ENCODE results near the gene CUX1.
"Not testable (repeated sequence)": the region's sequence is repeated elsewhere in the genome, so short reads cannot be mapped to it uniquely, and the experiment has no call there.

The CUX1 gene

GRCh38 chr7:102175423-102176170 lies 358.2 kb downstream of the CUX1 start:
- TF ChIP-seq SPI1 (IDR thresholded peaks at IDR 0.05; ENCODE audit: low read depth, low read length) = no peak
- no peak for TF ChIP-seq TAF1 (IDR thresholded peaks at IDR 0.05; ENCODE audit: low read depth, low read length)
- no peak for TF ChIP-seq POU2F2 (IDR thresholded peaks at IDR 0.05; ENCODE audit: low read depth, low read length)
- no peak for TF ChIP-seq PAX5 (IDR thresholded peaks at IDR 0.05; ENCODE audit: insufficient read depth, low read length, severe bottlenecking)
- TF ChIP-seq POLR2AphosphoS5 (IDR thresholded peaks at IDR 0.05; ENCODE audit: low read depth, low read length) = no peak
- TF ChIP-seq POLR2A (IDR thresholded peaks at IDR 0.05; ENCODE audit: low read depth, low read length) = no peak
- DNase-seq (ENCODE audit: insufficient read length, low spot score) (no peak), FAIRE-seq (no peak)

GRCh38 chr7:102178410-102178809 lies 361.0 kb downstream of the CUX1 start:
- DNase-seq (ENCODE audit: insufficient read length, low spot score) (no peak), FAIRE-seq (no peak)
- TF ChIP-seq POU2F2 (IDR thresholded peaks at IDR 0.05; ENCODE audit: low read depth, low read length) (no peak), POLR2A (IDR thresholded peaks at IDR 0.05; ENCODE audit: low read depth, low read length) (no peak), TAF1 (IDR thresholded peaks at IDR 0.05; ENCODE audit: low read depth, low read length) (no peak), PAX5 (IDR thresholded peaks at IDR 0.05; ENCODE audit: insufficient read depth, low read length, severe bottlenecking) (no peak), POLR2AphosphoS5 (IDR thresholded peaks at IDR 0.05; ENCODE audit: low read depth, low read length) (no peak), SPI1 (IDR thresholded peaks at IDR 0.05; ENCODE audit: low read depth, low read length) (no peak)

DNA sequence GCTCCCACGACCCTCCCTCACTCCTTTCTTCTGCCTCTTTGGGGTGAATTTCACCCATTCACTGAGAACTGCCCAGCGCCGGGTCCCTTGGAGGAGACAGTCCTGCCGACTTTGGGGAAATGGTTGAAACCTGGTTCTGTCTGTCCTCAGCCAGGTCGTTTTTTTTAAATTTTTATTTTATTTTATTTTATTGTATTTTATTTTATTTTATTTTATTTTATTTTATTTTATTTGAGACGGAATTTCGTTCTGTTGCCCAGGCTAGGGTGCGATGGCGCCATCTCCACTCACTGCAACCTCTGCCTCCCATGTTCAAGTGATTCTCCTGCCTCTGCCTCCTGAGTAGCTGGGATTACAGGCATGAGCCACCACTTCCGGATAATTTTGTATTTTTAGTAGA lies 363.3 kb downstream of the CUX1 start:
- TF ChIP-seq POLR2AphosphoS5 (IDR thresholded peaks at IDR 0.05; ENCODE audit: low read depth, low read length) (no peak), TAF1 (IDR thresholded peaks at IDR 0.05; ENCODE audit: low read depth, low read length) (no peak), PAX5 (IDR thresholded peaks at IDR 0.05; ENCODE audit: insufficient read depth, low read length, severe bottlenecking) (no peak), POLR2A (IDR thresholded peaks at IDR 0.05; ENCODE audit: low read depth, low read length) (no peak), POU2F2 (IDR thresholded peaks at IDR 0.05; ENCODE audit: low read depth, low read length) (no peak), SPI1 (IDR thresholded peaks at IDR 0.05; ENCODE audit: low read depth, low read length) (no peak)
- FAIRE-seq (no peak), DNase-seq (ENCODE audit: insufficient read length, low spot score) (no peak)

DNA sequence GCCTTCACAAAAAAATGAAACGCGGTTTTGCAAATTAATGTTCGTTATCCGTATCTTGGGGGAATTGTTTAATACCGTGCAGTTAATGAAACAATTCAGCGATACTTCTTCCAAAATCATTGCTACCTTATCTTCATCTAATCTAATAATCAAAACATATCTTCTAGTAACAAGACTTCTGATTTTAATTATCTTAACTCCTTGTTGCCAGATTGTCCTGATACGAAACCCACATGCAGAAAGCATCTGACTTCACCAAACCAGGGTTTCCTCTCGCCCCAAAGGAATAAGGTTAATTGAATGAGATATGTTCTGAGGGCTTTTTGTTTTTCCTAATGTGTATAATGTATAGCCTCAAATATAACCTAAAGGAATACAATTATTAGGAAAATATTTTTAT lies 364.1 kb downstream of the CUX1 start:
- FAIRE-seq (peak; percentile 28), DNase-seq (ENCODE audit: insufficient read length, low spot score) (no peak)
- TF ChIP-seq PAX5 (IDR thresholded peaks at IDR 0.05; ENCODE audit: insufficient read depth, low read length, severe bottlenecking) = no peak
- no peak for TF ChIP-seq TAF1 (IDR thresholded peaks at IDR 0.05; ENCODE audit: low read depth, low read length)
- no peak for TF ChIP-seq POLR2AphosphoS5 (IDR thresholded peaks at IDR 0.05; ENCODE audit: low read depth, low read length)
- TF ChIP-seq SPI1 (IDR thresholded peaks at IDR 0.05; ENCODE audit: low read depth, low read length) = no peak
- TF ChIP-seq POLR2A (IDR thresholded peaks at IDR 0.05; ENCODE audit: low read depth, low read length) = no peak

DNA sequence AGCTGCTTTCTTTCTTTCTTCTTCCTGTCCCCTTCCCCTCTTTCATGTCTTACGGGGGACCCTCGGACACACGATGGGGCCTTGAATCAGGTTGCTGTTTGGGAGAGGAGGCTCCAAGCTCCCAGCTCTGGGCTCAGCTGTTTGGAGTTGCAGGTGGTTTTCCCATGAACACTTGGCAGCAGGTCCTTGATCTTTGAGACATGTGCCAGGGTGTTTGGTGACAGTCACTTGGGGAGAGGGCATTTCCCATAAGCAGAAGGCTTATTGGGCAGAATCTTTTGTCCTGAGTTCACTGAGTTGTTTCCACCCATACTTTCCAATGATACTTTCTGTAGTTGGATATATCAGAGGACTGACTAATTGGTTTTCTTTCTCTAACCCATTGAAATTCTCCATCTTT lies 364.6 kb downstream of the CUX1 start:
- TF ChIP-seq POLR2A (IDR thresholded peaks at IDR 0.05; ENCODE audit: low read depth, low read length) = no peak
- no peak for TF ChIP-seq TAF1 (IDR thresholded peaks at IDR 0.05; ENCODE audit: low read depth, low read length)
- no peak for TF ChIP-seq PAX5 (IDR thresholded peaks at IDR 0.05; ENCODE audit: insufficient read depth, low read length, severe bottlenecking)
- TF ChIP-seq POLR2AphosphoS5 (IDR thresholded peaks at IDR 0.05; ENCODE audit: low read depth, low read length) = no peak
- DNase-seq (ENCODE audit: insufficient read length, low spot score) = no peak
- FAIRE-seq = no peak

- not testable (repeated sequence) for DNase-seq (ENCODE audit: insufficient read length, low spot score); FAIRE-seq
These were observed 366.4 kb downstream of the CUX1 start for GRCh38 chr7:102183848-102184247.

- no peak for DNase-seq (ENCODE audit: insufficient read length, low spot score)
- TF ChIP-seq POU2F2 (IDR thresholded peaks at IDR 0.05; ENCODE audit: low read depth, low read length) (no peak), PAX5 (IDR thresholded peaks at IDR 0.05; ENCODE audit: insufficient read depth, low read length, severe bottlenecking) (no peak), POLR2A (IDR thresholded peaks at IDR 0.05; ENCODE audit: low read depth, low read length) (no peak), SPI1 (IDR thresholded peaks at IDR 0.05; ENCODE audit: low read depth, low read length) (no peak)
- no peak for FAIRE-seq
These were observed 366.9 kb downstream of the CUX1 start for GRCh38 chr7:102184303-102184702.

- no peak for FAIRE-seq
These were observed 368.4 kb downstream of the CUX1 start for GRCh38 chr7:102185796-102186195.

DNA sequence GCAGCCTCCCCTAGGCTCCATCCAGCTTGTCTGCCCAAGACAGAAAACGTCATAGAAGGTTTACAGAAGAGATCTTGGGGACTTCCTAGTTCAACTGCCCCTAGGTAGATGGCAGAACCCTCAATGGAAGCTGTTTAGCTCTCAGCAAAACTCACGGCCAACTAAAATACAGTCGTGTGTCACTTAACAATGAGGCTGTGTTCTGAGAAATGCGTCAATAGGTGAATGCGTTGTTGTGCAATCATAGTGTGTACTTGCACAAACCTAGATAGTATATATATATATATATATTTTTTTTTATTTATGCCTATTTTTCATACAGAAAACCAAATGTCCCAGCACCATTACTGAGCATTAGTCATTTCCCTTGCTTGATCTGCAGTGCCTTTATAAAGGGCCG lies 368.9 kb downstream of the CUX1 start:
- TF ChIP-seq POU2F2 (IDR thresholded peaks at IDR 0.05; ENCODE audit: low read depth, low read length) (no peak), POLR2AphosphoS5 (IDR thresholded peaks at IDR 0.05; ENCODE audit: low read depth, low read length) (no peak), POLR2A (IDR thresholded peaks at IDR 0.05; ENCODE audit: low read depth, low read length) (no peak), SPI1 (IDR thresholded peaks at IDR 0.05; ENCODE audit: low read depth, low read length) (no peak), PAX5 (IDR thresholded peaks at IDR 0.05; ENCODE audit: insufficient read depth, low read length, severe bottlenecking) (no peak), TAF1 (IDR thresholded peaks at IDR 0.05; ENCODE audit: low read depth, low read length) (no peak)
- FAIRE-seq = no peak
- DNase-seq (ENCODE audit: insufficient read length, low spot score) = no peak

More at GRCh38 chr7:102185796-102186195, 368.4 kb downstream of the CUX1 start:
- TF ChIP-seq PAX5 (IDR thresholded peaks at IDR 0.05; ENCODE audit: insufficient read depth, low read length, severe bottlenecking) (no peak), TAF1 (IDR thresholded peaks at IDR 0.05; ENCODE audit: low read depth, low read length) (no peak), SPI1 (IDR thresholded peaks at IDR 0.05; ENCODE audit: low read depth, low read length) (no peak), POLR2A (IDR thresholded peaks at IDR 0.05; ENCODE audit: low read depth, low read length) (no peak), POLR2AphosphoS5 (IDR thresholded peaks at IDR 0.05; ENCODE audit: low read depth, low read length) (no peak), POU2F2 (IDR thresholded peaks at IDR 0.05; ENCODE audit: low read depth, low read length) (no peak)
- DNase-seq (ENCODE audit: insufficient read length, low spot score) = no peak

DNA sequence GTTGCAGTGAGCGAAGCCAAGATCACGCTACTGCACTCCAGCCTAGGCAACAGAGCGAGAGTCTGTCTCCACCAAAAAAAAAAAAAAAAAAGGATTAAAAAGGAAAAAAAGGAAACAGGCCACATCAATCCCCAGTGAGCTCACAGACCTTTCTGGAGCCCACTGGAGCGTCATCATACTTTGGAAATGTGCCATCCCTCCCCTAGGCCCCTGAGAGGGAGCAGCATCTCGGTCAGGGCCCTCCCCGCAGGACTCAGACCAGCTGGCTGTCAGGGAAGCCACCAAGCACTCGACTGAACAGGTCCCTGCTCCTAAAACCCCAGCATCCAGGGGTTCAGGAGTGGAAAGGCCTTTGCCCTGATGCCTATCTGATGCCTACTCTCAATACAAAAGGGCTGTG lies 371.3 kb downstream of the CUX1 start:
- DNase-seq (ENCODE audit: insufficient read length, low spot score) = no peak
- TF ChIP-seq PAX5 (IDR thresholded peaks at IDR 0.05; ENCODE audit: insufficient read depth, low read length, severe bottlenecking) = no peak
- no peak for TF ChIP-seq POLR2A (IDR thresholded peaks at IDR 0.05; ENCODE audit: low read depth, low read length)
- TF ChIP-seq TAF1 (IDR thresholded peaks at IDR 0.05; ENCODE audit: low read depth, low read length) = no peak
- no peak for TF ChIP-seq POLR2AphosphoS5 (IDR thresholded peaks at IDR 0.05; ENCODE audit: low read depth, low read length)
- no peak for TF ChIP-seq POU2F2 (IDR thresholded peaks at IDR 0.05; ENCODE audit: low read depth, low read length)
- TF ChIP-seq SPI1 (IDR thresholded peaks at IDR 0.05; ENCODE audit: low read depth, low read length) = no peak
- no peak for FAIRE-seq

Measured in GM12891 (cell line).